Vagina (tissue), 2 donors: ENCODE results near the gene CFAP97. TPM values are rescaled to one million over a fixed set of nuclear protein-coding genes. Genes with fewer than 3 reads are reported as not detected.
"Not testable (repeated sequence)": the region's sequence is repeated elsewhere in the genome, so short reads cannot be mapped to it uniquely, and the experiment has no call there.

Source experiments
- DNase-seq, 2 donors: peaks; one replicate each; pipeline ENCODE4 v3.0.0-alpha.2; 2017; ENCODE audit errors: extremely low spot score in 2 of 2
- H3K27ac ChIP-seq: fragments of 200-600 bp; sonication (generic); one replicate; pipeline ENCODE4 v1.5.1; 2019
- H3K27me3 ChIP-seq: fragments of 200-600 bp; sonication (generic); one replicate; pipeline ENCODE4 v1.5.1; 2019
- H3K36me3 ChIP-seq, 2 donors: fragments of 200-600 bp; sonication (generic); one replicate each; pipeline ENCODE4 v1.5.1; 2017 to 2019
- H3K4me1 ChIP-seq: fragments of 200-600 bp; sonication (generic); one replicate; pipeline ENCODE4 v1.5.1; 2019
- H3K4me3 ChIP-seq, 2 donors: fragments of 200-600 bp; sonication (generic); 1 replicate in 1 of 2; 2 replicates in 1 of 2; pipeline ENCODE4 v1.5.1; 2016 to 2019
- H3K9me3 ChIP-seq: fragments of 200-600 bp; sonication (generic); one replicate; pipeline ENCODE4 v1.5.1; 2019
- POLR2A ChIP-seq, 2 donors: fragments of 450-650 bp; IDR thresholded peaks; one replicate each; pipeline ENCODE4 v1.6.1; 2017; ENCODE audit warnings: antibody characterized with exemption in 2 of 2, mild to moderate bottlenecking in 2 of 2, moderate library complexity in 2 of 2
- POLR2AphosphoS5 ChIP-seq, 2 donors: sonication (generic); formaldehyde crosslinking; IDR thresholded peaks; one replicate each; pipeline ENCODE4 v1.9.0; 2017; ENCODE audit warnings: antibody characterized with exemption in 2 of 2, mild to moderate bottlenecking in 2 of 2, low read depth in 1 of 2; ENCODE audit not compliant: insufficient read depth in 1 of 2
- intact Hi-C: fragments of 100-400 bp; cut with DNase I; formaldehyde crosslinking; loops from one replicate; pipeline ENCODE4 v1.15.1; 2023
- total RNA-seq: library from RNA; depleted of rRNA; stranded (reverse); fragments of >200 nt; gene quantifications from one replicate; pipeline ENCODE4 v1.2.3, GENCODE V29; 2016
- TF ChIP-seq, protein P1 (sequence below), 3 experiments: fragments of 450-650 bp in 2 of 3; fragments of 200-600 bp in 1 of 3; sonication (generic) in 1 of 3; IDR thresholded peaks; one replicate each; pipeline ENCODE4 v1.5.1; 2017 to 2019; ENCODE audit warnings: antibody characterized with exemption in 3 of 3, mild to moderate bottlenecking in 2 of 3, moderate library complexity in 2 of 3

Gene CFAP97
- total RNA-seq, 1 donor from 2014 or later, result 28.5 TPM

GRCh38 chr4:185246453-185246852 is 42.7 kb upstream of the CFAP97 start:
- Histone ChIP-seq H3K4me3 (no peak overlapping the region), H3K27me3 (no peaks in the 10 kb centered on the region), H3K9me3 (no peaks in the 10 kb centered on the region), H3K27ac (no peak overlapping the region), H3K36me3 (peaks cover 0 to 4% of the 10 kb centered on the region in 2 donors), H3K4me1 (peaks cover 15% of the 10 kb centered on the region)
- no peak for DNase-seq
- TF ChIP-seq, protein P1, sequence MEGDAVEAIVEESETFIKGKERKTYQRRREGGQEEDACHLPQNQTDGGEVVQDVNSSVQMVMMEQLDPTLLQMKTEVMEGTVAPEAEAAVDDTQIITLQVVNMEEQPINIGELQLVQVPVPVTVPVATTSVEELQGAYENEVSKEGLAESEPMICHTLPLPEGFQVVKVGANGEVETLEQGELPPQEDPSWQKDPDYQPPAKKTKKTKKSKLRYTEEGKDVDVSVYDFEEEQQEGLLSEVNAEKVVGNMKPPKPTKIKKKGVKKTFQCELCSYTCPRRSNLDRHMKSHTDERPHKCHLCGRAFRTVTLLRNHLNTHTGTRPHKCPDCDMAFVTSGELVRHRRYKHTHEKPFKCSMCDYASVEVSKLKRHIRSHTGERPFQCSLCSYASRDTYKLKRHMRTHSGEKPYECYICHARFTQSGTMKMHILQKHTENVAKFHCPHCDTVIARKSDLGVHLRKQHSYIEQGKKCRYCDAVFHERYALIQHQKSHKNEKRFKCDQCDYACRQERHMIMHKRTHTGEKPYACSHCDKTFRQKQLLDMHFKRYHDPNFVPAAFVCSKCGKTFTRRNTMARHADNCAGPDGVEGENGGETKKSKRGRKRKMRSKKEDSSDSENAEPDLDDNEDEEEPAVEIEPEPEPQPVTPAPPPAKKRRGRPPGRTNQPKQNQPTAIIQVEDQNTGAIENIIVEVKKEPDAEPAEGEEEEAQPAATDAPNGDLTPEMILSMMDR (IDR thresholded peaks at IDR 0.05), result no peak
- TF ChIP-seq POLR2A (IDR thresholded peaks at IDR 0.05) (no peak), POLR2AphosphoS5 (IDR thresholded peaks at IDR 0.05; ENCODE audit: insufficient read depth in 1 of 2, low read depth in 1 of 2) (no peak)
- intact Hi-C loops, result no loop called here

DNA sequence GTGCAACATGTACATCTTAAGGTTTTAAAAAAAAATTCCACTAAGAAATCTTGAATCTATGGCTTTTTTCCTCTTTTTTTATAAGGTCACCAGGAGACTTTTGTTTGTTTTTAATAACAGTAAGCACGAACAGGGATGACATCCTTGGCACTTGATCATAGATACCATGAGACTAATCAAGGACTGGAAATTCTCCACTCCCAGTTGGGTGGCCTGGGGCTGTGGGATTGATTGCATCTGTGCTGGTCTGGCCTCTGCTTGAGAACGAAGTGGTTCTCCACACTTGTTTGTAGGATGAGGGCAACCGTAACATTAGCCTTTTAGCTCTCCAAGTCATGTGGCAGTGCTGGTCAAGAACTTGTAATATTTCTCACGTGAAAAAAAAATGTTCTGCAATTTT is 41.0 kb upstream of the CFAP97 start:
- Histone ChIP-seq H3K27me3 (no peaks in the 10 kb centered on the region), H3K27ac (no peak overlapping the region), H3K9me3 (no peaks in the 10 kb centered on the region), H3K36me3 (peaks cover 0 to 4% of the 10 kb centered on the region in 2 donors), H3K4me1 (peaks cover 15% of the 10 kb centered on the region), H3K4me3 (no peak overlapping the region)
- intact Hi-C loops, result no loop called here
- no peak for DNase-seq
- no peak for TF ChIP-seq POLR2AphosphoS5 (IDR thresholded peaks at IDR 0.05; ENCODE audit: insufficient read depth in 1 of 2, low read depth in 1 of 2)
- TF ChIP-seq, protein P1 (IDR thresholded peaks at IDR 0.05), result no peak
- no peak for TF ChIP-seq POLR2A (IDR thresholded peaks at IDR 0.05)

GRCh38 chr4:185243879-185244278 is 40.1 kb upstream of the CFAP97 start:
- H3K4me1 ChIP-seq, result peaks cover 15% of the 10 kb centered on the region
- no peak for DNase-seq
- TF ChIP-seq, protein P1 (IDR thresholded peaks at IDR 0.05), result no peak
- no peaks in the 10 kb centered on the region for H3K27me3 ChIP-seq
- no peaks in the 10 kb centered on the region for H3K9me3 ChIP-seq
- H3K4me3 ChIP-seq, result no peak overlapping the region
- intact Hi-C loops, result no loop called here
- H3K27ac ChIP-seq, result no peak overlapping the region
- peaks cover 0 to 4% of the 10 kb centered on the region in 2 donors for H3K36me3 ChIP-seq

DNA sequence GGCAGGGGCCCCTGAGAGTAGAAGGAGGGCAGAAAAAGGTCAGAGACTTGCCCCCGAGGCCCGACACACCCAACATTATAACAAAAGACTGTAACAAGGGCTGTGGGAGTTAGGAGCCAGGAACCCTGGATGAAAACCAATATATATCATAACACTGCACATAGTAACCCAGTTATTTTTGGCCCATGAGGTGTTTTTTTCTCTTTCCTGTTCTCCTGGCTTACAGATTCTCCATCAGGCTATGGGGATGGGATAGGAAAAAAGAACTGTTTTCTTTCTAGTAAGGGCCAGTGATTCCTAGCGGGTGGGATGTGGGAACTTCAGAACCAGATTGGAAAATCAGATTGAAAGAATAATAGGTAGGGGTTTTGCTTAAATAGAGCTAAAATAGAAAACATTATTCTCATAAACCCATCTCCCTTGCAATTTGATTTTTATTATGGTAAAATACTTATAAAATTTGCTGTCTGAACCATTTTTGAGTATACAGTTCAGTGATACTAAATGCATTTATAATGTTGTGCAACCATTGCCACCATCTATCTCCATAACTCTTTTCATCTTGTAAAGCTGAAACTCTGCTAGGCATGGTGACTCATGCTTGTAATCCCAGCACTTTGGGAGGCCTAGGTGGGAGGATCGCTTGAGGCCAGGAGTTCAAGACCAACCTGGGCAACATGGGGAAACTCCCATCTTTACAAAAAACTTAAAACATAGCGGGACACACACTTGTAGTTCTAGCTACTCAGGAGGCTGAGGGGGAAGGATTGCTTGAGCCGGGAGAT is 39.1 kb upstream of the CFAP97 start:
- H3K27ac ChIP-seq, result no peak overlapping the region
- peaks cover 15% of the 10 kb centered on the region for H3K4me1 ChIP-seq
- TF ChIP-seq POLR2AphosphoS5 (IDR thresholded peaks at IDR 0.05; ENCODE audit: insufficient read depth in 1 of 2, low read depth in 1 of 2), result no peak
- TF ChIP-seq, protein P1 (IDR thresholded peaks at IDR 0.05), result no peak
- TF ChIP-seq POLR2A (IDR thresholded peaks at IDR 0.05), result no peak
- H3K27me3 ChIP-seq, result no peaks in the 10 kb centered on the region
- no peak overlapping the region for H3K4me3 ChIP-seq
- no peak for DNase-seq
- no peaks in the 10 kb centered on the region for H3K36me3 ChIP-seq
- intact Hi-C loops, result no loop called here
- no peaks in the 10 kb centered on the region for H3K9me3 ChIP-seq

GRCh38 chr4:185240486-185240885 is 36.7 kb upstream of the CFAP97 start:
- H3K4me3 ChIP-seq, H3K27ac ChIP-seq, H3K36me3 ChIP-seq, H3K27me3 ChIP-seq, intact Hi-C loops, DNase-seq, H3K9me3 ChIP-seq: not testable (repeated sequence)
- H3K4me1 ChIP-seq, result peaks cover 15% of the 10 kb centered on the region
